GM19193 (cell line): ENCODE data around the gene ADAMTS2.

ENCODE experiments used
- POLR2A ChIP-seq: IDR thresholded peaks from 4 replicates; pipeline ENCODE4 v1.6.1; 2011; ENCODE audit not compliant: insufficient read depth, insufficient read length; ENCODE audit errors: extremely low read depth

Gene ADAMTS2

GRCh38 chr5:179262126-179262920 is 82.9 kb downstream of the ADAMTS2 start:
- TF ChIP-seq POLR2A = no peak

GRCh38 chr5:179261301-179262125 is 83.7 kb downstream of the ADAMTS2 start:
- no peak for TF ChIP-seq POLR2A

- no peak for TF ChIP-seq POLR2A
Observed at GRCh38 chr5:179260324-179261070, 84.8 kb downstream of the ADAMTS2 start.

GRCh38 chr5:179259731-179260323 is 85.4 kb downstream of the ADAMTS2 start:
- TF ChIP-seq POLR2A = no peak

- TF ChIP-seq POLR2A = no peak
Observed at GRCh38 chr5:179258922-179259730, 86.1 kb downstream of the ADAMTS2 start.

GRCh38 chr5:179258001-179258921 is 87.0 kb downstream of the ADAMTS2 start:
- TF ChIP-seq POLR2A = no peak

GRCh38 chr5:179257176-179257682 is 88.0 kb downstream of the ADAMTS2 start:
- no peak for TF ChIP-seq POLR2A

- no peak for TF ChIP-seq POLR2A
Observed at GRCh38 chr5:179256328-179257175, 88.7 kb downstream of the ADAMTS2 start.

GRCh38 chr5:179255527-179256327 is 89.5 kb downstream of the ADAMTS2 start:
- TF ChIP-seq POLR2A = no peak

- TF ChIP-seq POLR2A = no peak
Observed at GRCh38 chr5:179254638-179255271, 90.5 kb downstream of the ADAMTS2 start.

- TF ChIP-seq POLR2A = no peak
Observed at GRCh38 chr5:179253730-179254129, 91.5 kb downstream of the ADAMTS2 start.
